Testis (tissue), 2 donors: Measurements from ENCODE around the gene MYBPC1.

Experiments used
- CTCF ChIP-seq, 3 experiments: fragments of 450-650 bp in 2 of 3; fragments of 200-600 bp in 1 of 3; sonication (generic) in 1 of 3; IDR thresholded peaks; one replicate each; pipeline ENCODE4 v1.5.1; 2016 to 2019; ENCODE audit warnings: antibody characterized with exemption in 3 of 3, mild to moderate bottlenecking in 2 of 3, moderate library complexity in 1 of 3
- POLR2A ChIP-seq: fragments of 450-650 bp; IDR thresholded peaks from one replicate; pipeline ENCODE4 v1.6.1; 2017; ENCODE audit warnings: antibody characterized with exemption, mild to moderate bottlenecking, moderate library complexity

GRCh38 chr12:101695706-101696105 lies 100.9 kb downstream of the MYBPC1 start:
- no peak for TF ChIP-seq CTCF (IDR thresholded peaks at IDR 0.05)
- TF ChIP-seq POLR2A = no peak
